Activated naive CD4-positive, alpha-beta T cell treated with anti-CD3 and anti-CD28 coated beads, Interleukin-2, amount 50 U/mL, for 72 hours (primary cell): ENCODE data around the gene CREB3L4. TPM values are rescaled to one million over a fixed set of nuclear protein-coding genes. Genes with fewer than 3 reads are reported as not detected.

Experiments used
- total RNA-seq, 2 donors: library from RNA; stranded (reverse); gene quantifications; one replicate each; pipeline ENCODE4 v1.2.3, GENCODE V29; 2022

CREB3L4 gene
- total RNA-seq, 2 donors from 2014 or later, result 8.9 to 12.0 TPM

Other genes with a start within 250 kb of the CREB3L4 start
- gene INTS3, start 239.9 kb upstream of the CREB3L4 start, total RNA-seq, result 10 to 100 TPM; 58.2 to 64.9 TPM
- gene SLC27A3, start 192.5 kb upstream of the CREB3L4 start, total RNA-seq, result 1 to 10 TPM; 7.0 to 8.3 TPM
- gene GATAD2B, start 44.9 kb upstream of the CREB3L4 start, total RNA-seq, result 100 to 1,000 TPM in 1 of 2 donors, 10 to 100 TPM in 1; 58.7 to 102 TPM
- 100 to 1,000 TPM; 131 to 132 TPM for gene DENND4B, start 21.2 kb upstream of the CREB3L4 start, total RNA-seq
- gene CRTC2, start 9.3 kb upstream of the CREB3L4 start, total RNA-seq, result 100 to 1,000 TPM in 1 of 2 donors, 10 to 100 TPM in 1; 67.6 to 174 TPM
- 10 to 100 TPM; 54.9 to 96.6 TPM for gene SLC39A1, start 4.4 kb upstream of the CREB3L4 start, total RNA-seq
- 100 to 1,000 TPM in 1 of 2 donors, 10 to 100 TPM in 1; 51.0 to 130 TPM for gene JTB, start 9.8 kb downstream of the CREB3L4 start, total RNA-seq
- 10 to 100 TPM; 13.4 to 22.1 TPM for gene RAB13, start 18.4 kb downstream of the CREB3L4 start, total RNA-seq
- gene RPS27, start 22.9 kb downstream of the CREB3L4 start, total RNA-seq, result 1,000 to 10,000 TPM; 1,375 to 1,502 TPM
- under 1 TPM; 0.10 to 0.11 TPM for gene NUP210L, start 187.2 kb downstream of the CREB3L4 start, total RNA-seq
- 100 to 1,000 TPM; 373 to 610 TPM for gene TPM3, start 224.2 kb downstream of the CREB3L4 start, total RNA-seq
- gene CFAP141, start 238.4 kb downstream of the CREB3L4 start, total RNA-seq, result not detected